Heart right ventricle (tissue), 16 donors: ENCODE measurements around the gene CSTF1. TPM values are rescaled to one million over a fixed set of nuclear protein-coding genes. Genes with fewer than 3 reads are reported as not detected.
"Not testable (repeated sequence)": the region's sequence is repeated elsewhere in the genome, so short reads cannot be mapped to it uniquely, and the experiment has no call there.

Source experiments
- ATAC-seq, 8 donors: fragments of 200-7000 bp; cut with Tn5 transposase; one replicate each; pipeline ENCODE4 v1.9.1; 2020; ENCODE audit warnings: mild to moderate bottlenecking in 8 of 8, moderate library complexity in 8 of 8, moderate number of reproducible peaks in 1 of 8
- DNase-seq, 2 donors: peaks; one replicate each; pipeline ENCODE4 v3.0.0-alpha.2; 2020
- H3K27ac ChIP-seq, 10 donors: fragments of 200-600 bp; sonication (generic) in 2 of 10; one replicate each; pipeline versions ENCODE4 v1.5.0 to v1.8.0; 2020 to 2022; ENCODE audit warnings: mild to moderate bottlenecking in 3 of 10
- H3K27me3 ChIP-seq, 7 donors: fragments of 200-600 bp; one replicate each; pipeline ENCODE4 v1.8.0; 2021 to 2022; ENCODE audit warnings: mild to moderate bottlenecking in 2 of 7
- H3K36me3 ChIP-seq, 9 donors: fragments of 200-600 bp; sonication (generic) in 1 of 9; one replicate each; pipeline versions ENCODE4 v1.5.0 to v1.8.0; 2020 to 2022; ENCODE audit warnings: mild to moderate bottlenecking in 2 of 9
- H3K4me1 ChIP-seq, 9 donors: fragments of 200-600 bp; sonication (generic) in 1 of 9; one replicate each; pipeline versions ENCODE4 v1.5.0 to v1.8.0; 2020 to 2022; ENCODE audit warnings: mild to moderate bottlenecking in 4 of 9
- H3K4me3 ChIP-seq, 10 donors: fragments of 200-600 bp; sonication (generic) in 2 of 10; one replicate each; pipeline versions ENCODE4 v1.5.0 to v1.8.0; 2020 to 2022; ENCODE audit warnings: mild to moderate bottlenecking in 7 of 10, moderate library complexity in 2 of 10
- H3K9me3 ChIP-seq, 11 donors: fragments of 200-600 bp in 10 of 11; sonication (generic) in 2 of 11; one replicate each; pipeline versions ENCODE4 v1.5.0 to v1.8.0; 2013 to 2022; ENCODE audit warnings: mild to moderate bottlenecking in 2 of 11, control low read depth in 1 of 11, moderate library complexity in 1 of 11
- CTCF ChIP-seq, 9 donors: fragments of 200-600 bp; sonication (generic) in 2 of 9; IDR thresholded peaks; one replicate each; pipeline versions ENCODE4 v1.5.0 to v1.8.0; 2021 to 2022; ENCODE audit warnings: antibody characterized with exemption in 9 of 9, mild to moderate bottlenecking in 5 of 9, moderate library complexity in 1 of 9
- WGBS, 2 donors: extraction: QIAGEN DNeasy Blood & Tissue Kit; methylation state at CpG; one replicate each; pipeline ENCODE4 v1.1.7; 2013; ENCODE audit warnings: inconsistent platforms in 1 of 2; 5-methylcytosine and 5-hydroxymethylcytosine counted together
- intact Hi-C, 10 donors: fragments of 100-400 bp; cut with DNase I; formaldehyde crosslinking; loops; one replicate each; pipeline versions ENCODE4 v1.11.1 to v1.14.2; 2022
- polyA plus RNA-seq, 2 donors: library from polyadenylated mRNA; stranded (reverse); fragments of 200-250 nt; gene quantifications; one replicate each; pipeline ENCODE4 v1.2.3, GENCODE V29; 2013
- total RNA-seq, 10 donors: library from RNA; stranded (reverse); fragmentation: NEBNext Ultra II Directional in 3 of 10; extraction: Animal tissue kit (Norgen Biotek cat#: 25700) in 3 of 10; gene quantifications; one replicate each; pipeline versions ENCODE4 v1.2.1 to v1.2.4, GENCODE V29; 2021 to 2023
- donor health status: Arrhythmogenic right ventricular cardiomyopathy.
- donor health status: ischemic (EF 13 %, LVEDD 7.1; RV severe dilation, severe dysfunction).
- donor health status: healthy with polysubstance abuse.
- donor health status: DM: no; HTN: yes; CAD: no.
- donor health status: DM: no; HTN: no; CAD: no.
- donor health status: ischemic (EF 25% LVEDD 6.9; RV normal size, moderate dysfunction).
- donor health status: ischemic (EF 25% LVEDD 5.7; RV mildly dilated, moderate dysfunction).
- donor health status: healthy.
- donor health status: DM: yes; HTN: yes; CAD: no.
- donor health status: Ischemic cardiomyopathy.
- donor health status: ischemic (EF 35%, LVEDD 5.7; RV mildly dilated, moderate dysfunction).
- donor health status: nonischemic (EF 11% LVEDD 7.7; RV severe dilation, severe dysfunction).
- donor health status: DM: yes; HTN: yes; CAD: no.
- donor health status: PGD.
- donor health status: ischemic (EF 29% LVEDD 5.4; RV normal size, mild dysfunction).
- donor health status: nonischemic (EF 23%, LVEDD 6.1; RV moderate dilation, normal function).

The CSTF1 gene
- total and polyA plus RNA-seq, 12 donors, result 3.7 to 23.7 (median 20.7) TPM

GRCh38 chr20:56386219-56386618 lies 6.2 kb upstream of the CSTF1 start:
- Histone ChIP-seq H3K4me3 (no peak overlapping the region), H3K9me3 (no peaks in the 10 kb centered on the region), H3K27me3 (no peaks in the 10 kb centered on the region), H3K4me1 (peaks cover 0 to 7% (median 5%) of the 10 kb centered on the region in 9 donors), H3K36me3 (peaks cover 0 to 74% (median 0%) of the 10 kb centered on the region in 9 donors), H3K27ac (no peak overlapping the region)
- TF ChIP-seq CTCF (IDR thresholded peaks at IDR 0.05), result no peak
- ATAC-seq (no peak), DNase-seq (no peak)
- WGBS, 2 donors, result 88 to 90% methylated on average over 6 of the region's 6 CpGs
- intact Hi-C loops, result no loop called here

GRCh38 chr20:56388882-56389281 lies 3.6 kb upstream of the CSTF1 start:
- H3K27me3 ChIP-seq, result no peaks in the 10 kb centered on the region
- DNase-seq (no peak), ATAC-seq (no peak)
- H3K27ac ChIP-seq, result no peak overlapping the region
- no peak overlapping the region for H3K4me3 ChIP-seq
- H3K4me1 ChIP-seq, result peaks cover 2 to 21% (median 17%) of the 10 kb centered on the region in 9 donors
- intact Hi-C loops, result no loop called here
- H3K9me3 ChIP-seq, result no peaks in the 10 kb centered on the region
- TF ChIP-seq CTCF (IDR thresholded peaks at IDR 0.05), result no peak
- WGBS, 2 donors, result 79 to 93% methylated on average over 4 of the region's 4 CpGs
- peaks cover 0 to 56% (median 0%) of the 10 kb centered on the region in 9 donors for H3K36me3 ChIP-seq

- Histone ChIP-seq H3K36me3 (peaks cover 0 to 51% (median 0%) of the 10 kb centered on the region in 9 donors), H3K4me1 (peaks cover 2 to 29% (median 23%) of the 10 kb centered on the region in 9 donors), H3K9me3 (no peaks in the 10 kb centered on the region), H3K4me3 (no peak overlapping the region), H3K27ac (no peak overlapping the region), H3K27me3 (no peaks in the 10 kb centered on the region)
- 96 to 97% methylated on average over 4 of the region's 4 CpGs for WGBS, 2 donors
- intact Hi-C loops, result loop anchor here in 2 of 10 donors (5.0 to 10.0 kb wide), 3 partner anchors 33 to 185 kb away; partner anchors contain the start of gene FAM210B (in 1 of the 2)
- DNase-seq (no peak), ATAC-seq (no peak)
- TF ChIP-seq CTCF (IDR thresholded peaks at IDR 0.05), result no peak
Measured at GRCh38 chr20:56389807-56390206, 2.6 kb upstream of the CSTF1 start.

DNA sequence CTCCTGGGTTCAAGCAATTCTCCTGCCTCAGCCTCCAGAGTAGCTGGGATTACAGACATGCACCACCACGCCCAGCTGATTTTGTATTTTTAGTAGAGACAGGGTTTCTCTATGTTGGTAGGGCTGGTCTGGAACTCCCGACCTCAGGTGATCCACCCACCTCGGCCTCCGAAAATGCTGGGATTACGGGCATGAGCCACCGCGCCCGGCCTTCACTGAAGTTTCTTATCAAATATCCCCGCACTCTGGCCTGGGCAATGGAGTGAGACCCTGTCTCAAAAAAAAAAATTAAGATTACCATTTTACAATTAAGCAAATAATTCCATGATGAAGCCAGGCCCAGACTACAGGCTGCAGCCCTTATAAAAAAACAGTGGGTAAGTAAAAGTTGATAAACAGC lies 2.0 kb upstream of the CSTF1 start:
- DNase-seq, result not testable (repeated sequence)
- H3K36me3 ChIP-seq, result peaks cover 0 to 49% (median 2%) of the 10 kb centered on the region in 9 donors

GRCh38 chr20:56391037-56391436 lies 1.4 kb upstream of the CSTF1 start:
- Histone ChIP-seq H3K27me3 (no peaks in the 10 kb centered on the region), H3K9me3 (no peaks in the 10 kb centered on the region), H3K4me3 (peak overlapping the region in 9 of 10 donors; percentile 73 to 94 (median 81)), H3K27ac (peak overlapping the region in 1 of 10 donors; percentile 93), H3K4me1 (peaks cover 2 to 31% (median 23%) of the 10 kb centered on the region in 9 donors), H3K36me3 (peaks cover 0 to 49% (median 8%) of the 10 kb centered on the region in 9 donors)
- intact Hi-C loops, result loop anchor here in 2 of 10 donors (5.0 to 10.0 kb wide), 3 partner anchors 34 to 184 kb away; partner anchors contain the start of gene FAM210B (in 1 of the 2)
- ATAC-seq, result no peak
- no peak for DNase-seq
- 21 to 23% methylated on average over 10 of the region's 10 CpGs for WGBS, 2 donors
- TF ChIP-seq CTCF (IDR thresholded peaks at IDR 0.05), result no peak

More for the DNA sequence above, 2.0 kb upstream of the CSTF1 start:
- not testable (repeated sequence) for H3K4me3 ChIP-seq, H3K9me3 ChIP-seq, ATAC-seq, H3K27ac ChIP-seq, H3K27me3 ChIP-seq
- peaks cover 2 to 31% (median 23%) of the 10 kb centered on the region in 9 donors for H3K4me1 ChIP-seq
- intact Hi-C loops, result loop anchor here in 2 of 10 donors (5.0 to 10.0 kb wide), 3 partner anchors 33 to 184 kb away; partner anchors contain the start of gene FAM210B (in 1 of the 2)
- WGBS, 2 donors, result 96 to 98% methylated on average over 9 of the region's 9 CpGs
